ENCODE measurements around the gene EEFSEC. TPM values are rescaled to one million over a fixed set of nuclear protein-coding genes. Genes with fewer than 3 reads are reported as not detected.

EEFSEC gene
- total RNA-seq, 1 donor from 2014 or later, result 18.7 TPM

DNA sequence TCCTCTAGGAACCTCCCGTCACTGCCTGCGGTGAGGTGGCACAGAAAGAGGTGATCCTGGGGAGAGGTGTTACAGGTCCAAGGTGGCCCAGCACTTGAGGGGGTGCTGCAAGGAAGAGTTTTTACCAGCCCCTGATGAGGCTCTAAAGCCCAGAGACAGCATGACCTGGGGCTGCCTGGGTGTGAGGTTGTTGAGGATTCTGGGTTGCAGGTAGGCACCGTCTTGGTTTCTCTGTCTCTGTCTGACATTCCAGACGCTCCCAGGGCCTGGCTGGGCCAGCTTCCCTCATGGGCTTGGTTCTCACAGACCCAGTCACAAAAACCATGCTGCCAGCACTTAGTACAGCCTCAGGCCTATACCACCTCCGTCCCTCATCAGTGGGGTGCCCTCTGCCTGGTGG lies 282.3 kb downstream of the EEFSEC start:
- no peak for DNase-seq (ENCODE audit: low spot score)
- no peaks in the 10 kb centered on the region for H3K4me1 Mint-ChIP-seq (ENCODE audit: low read depth)
- no peak overlapping the region for H3K4me3 Mint-ChIP-seq
- H3K9me3 Mint-ChIP-seq, result no peaks in the 10 kb centered on the region
- peaks cover 4% of the 10 kb centered on the region for H3K36me3 Mint-ChIP-seq (ENCODE audit: low read depth)
- peaks cover 42% of the 10 kb centered on the region for H3K27me3 Mint-ChIP-seq (ENCODE audit: insufficient read depth)
- H3K27ac Mint-ChIP-seq, result no peak overlapping the region
- intact Hi-C loops (cut with micrococcal nuclease), result no loop called here

DNA sequence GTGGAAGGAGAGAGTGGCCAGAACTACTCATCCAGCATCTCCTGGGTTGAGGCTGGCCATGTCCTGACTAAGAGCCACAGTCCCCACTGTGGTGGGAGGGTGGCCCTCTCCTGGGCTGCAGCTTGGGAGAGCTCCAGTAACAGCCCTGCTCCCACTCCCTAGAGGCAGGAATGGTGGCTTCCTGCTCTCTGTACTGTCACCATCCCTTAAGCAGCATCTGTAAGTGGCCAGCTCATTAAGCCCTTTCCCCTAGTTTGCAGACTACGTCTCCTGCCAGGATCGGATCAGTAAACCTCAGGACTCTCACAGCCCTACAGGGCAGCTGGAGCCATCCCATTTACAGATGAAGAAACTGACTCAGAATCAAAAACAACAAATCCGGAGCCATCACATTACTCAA lies 282.9 kb downstream of the EEFSEC start:
- H3K9me3 Mint-ChIP-seq, result no peaks in the 10 kb centered on the region
- no peak for DNase-seq (ENCODE audit: low spot score)
- peaks cover 36% of the 10 kb centered on the region for H3K27me3 Mint-ChIP-seq (ENCODE audit: insufficient read depth)
- no peaks in the 10 kb centered on the region for H3K4me1 Mint-ChIP-seq (ENCODE audit: low read depth)
- intact Hi-C loops (cut with micrococcal nuclease), result no loop called here
- H3K36me3 Mint-ChIP-seq (ENCODE audit: low read depth), result peaks cover 4% of the 10 kb centered on the region
- no peak overlapping the region for H3K27ac Mint-ChIP-seq
- no peak overlapping the region for H3K4me3 Mint-ChIP-seq

DNA sequence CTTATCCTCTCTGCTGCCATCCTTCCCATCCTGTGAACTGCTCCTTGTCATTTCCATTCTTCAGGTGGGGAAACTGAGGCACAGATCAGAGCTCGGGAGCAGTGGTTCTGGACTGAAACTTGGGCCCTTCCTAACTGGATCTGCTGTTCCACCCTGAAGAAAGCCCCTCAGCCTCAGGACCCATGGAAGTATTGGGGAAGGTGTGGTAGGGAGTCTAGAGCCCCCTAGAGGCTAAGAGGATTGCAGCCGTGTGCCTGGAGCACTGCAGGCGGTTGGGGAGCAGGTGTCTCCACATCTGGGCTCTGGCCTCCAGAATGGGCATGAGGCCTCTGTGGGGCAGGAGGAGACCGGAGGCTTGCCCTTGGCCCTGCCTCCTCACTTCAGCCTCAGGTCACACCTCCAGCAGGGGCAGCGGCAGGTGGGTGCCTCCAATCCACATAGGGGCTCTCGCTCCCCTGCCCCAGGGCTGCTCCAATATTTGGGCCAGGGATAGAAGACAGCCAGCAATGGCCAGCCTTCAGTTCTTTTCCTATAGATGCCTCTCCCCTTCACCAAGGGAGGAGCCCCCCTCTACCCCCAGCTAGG lies 285.3 kb downstream of the EEFSEC start:
- Mint-ChIP-seq H3K36me3 (ENCODE audit: low read depth) (no peaks in the 10 kb centered on the region), H3K27ac (no peak overlapping the region), H3K9me3 (no peaks in the 10 kb centered on the region), H3K4me3 (no peak overlapping the region), H3K27me3 (ENCODE audit: insufficient read depth) (peaks cover 22% of the 10 kb centered on the region), H3K4me1 (ENCODE audit: low read depth) (no peaks in the 10 kb centered on the region)
- DNase-seq (ENCODE audit: low spot score), result no peak
- intact Hi-C loops (cut with micrococcal nuclease), result no loop called here

DNA sequence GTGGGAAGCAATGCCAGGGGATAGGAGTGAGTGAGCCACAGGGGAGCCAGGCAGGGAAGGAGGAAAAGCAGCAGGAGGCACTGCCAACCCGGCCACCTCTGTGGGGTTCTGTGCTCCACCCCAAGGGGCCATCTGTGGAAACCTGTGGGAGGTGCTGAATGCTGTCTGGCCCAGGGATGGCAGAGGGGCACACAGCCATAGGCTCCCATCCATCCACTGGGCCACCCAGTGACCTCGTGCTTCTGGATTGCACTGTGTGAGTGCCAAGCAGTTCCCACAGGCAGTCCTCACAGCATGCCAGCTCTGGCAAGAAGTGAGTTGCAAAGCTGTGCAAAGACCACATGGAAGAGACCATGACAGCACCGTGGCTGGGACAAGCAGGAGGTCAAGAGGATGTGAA lies 285.9 kb downstream of the EEFSEC start:
- Mint-ChIP-seq H3K27me3 (ENCODE audit: insufficient read depth) (peaks cover 17% of the 10 kb centered on the region), H3K4me3 (no peak overlapping the region), H3K9me3 (no peaks in the 10 kb centered on the region), H3K27ac (no peak overlapping the region), H3K36me3 (ENCODE audit: low read depth) (peaks cover 3% of the 10 kb centered on the region), H3K4me1 (ENCODE audit: low read depth) (peaks cover 6% of the 10 kb centered on the region)
- no peak for DNase-seq (ENCODE audit: low spot score)
- intact Hi-C loops (cut with micrococcal nuclease), result no loop called here

DNA sequence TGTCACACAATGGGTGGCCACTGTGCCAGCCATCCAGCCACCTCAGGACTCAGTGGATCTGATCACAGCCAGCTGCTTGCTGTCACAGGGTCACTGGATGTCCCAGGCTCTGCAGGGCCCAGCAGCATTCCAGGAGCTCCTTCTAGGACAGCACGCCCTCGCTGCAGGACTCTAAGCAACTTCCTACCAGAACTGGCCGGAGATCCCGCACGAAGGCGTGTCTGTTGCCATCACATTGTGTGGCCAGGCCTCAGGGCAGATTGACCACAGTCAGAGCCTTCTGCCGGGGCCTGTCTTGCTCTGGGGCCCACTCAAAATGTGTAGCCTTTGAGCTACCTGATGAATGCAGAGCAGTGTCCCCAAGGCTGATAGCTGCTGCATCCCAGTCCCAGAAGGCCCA lies 288.8 kb downstream of the EEFSEC start:
- no peak overlapping the region for H3K27ac Mint-ChIP-seq
- peaks cover 25% of the 10 kb centered on the region for H3K9me3 Mint-ChIP-seq
- intact Hi-C loops (cut with micrococcal nuclease), result no loop called here
- DNase-seq (ENCODE audit: low spot score), result no peak
- peaks cover 18% of the 10 kb centered on the region for H3K36me3 Mint-ChIP-seq (ENCODE audit: low read depth)
- peaks cover 11% of the 10 kb centered on the region for H3K27me3 Mint-ChIP-seq (ENCODE audit: insufficient read depth)
- H3K4me1 Mint-ChIP-seq (ENCODE audit: low read depth), result peaks cover 25% of the 10 kb centered on the region
- no peak overlapping the region for H3K4me3 Mint-ChIP-seq

DNA sequence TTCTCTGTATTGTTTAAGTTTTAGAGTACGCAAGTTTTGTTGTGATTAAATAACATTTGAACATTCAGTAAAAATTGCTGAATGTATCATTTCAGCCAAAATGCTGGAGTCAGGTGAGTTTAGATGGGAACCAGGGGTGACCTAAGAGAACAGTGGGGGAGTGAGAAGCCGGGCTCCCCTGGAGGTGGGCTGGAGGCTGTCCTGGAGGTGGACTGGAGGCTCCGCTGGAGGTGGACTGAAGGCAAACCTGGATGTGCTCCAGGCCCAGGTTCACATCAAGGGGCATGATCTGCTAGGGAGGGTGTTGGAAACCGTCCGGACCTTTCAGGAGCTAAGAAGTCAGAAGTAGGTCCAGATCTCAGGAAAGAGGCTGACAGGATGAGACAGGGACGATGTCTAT lies 289.7 kb downstream of the EEFSEC start:
- DNase-seq (ENCODE audit: low spot score), result no peak
- peaks cover 33% of the 10 kb centered on the region for H3K4me1 Mint-ChIP-seq (ENCODE audit: low read depth)

DNA sequence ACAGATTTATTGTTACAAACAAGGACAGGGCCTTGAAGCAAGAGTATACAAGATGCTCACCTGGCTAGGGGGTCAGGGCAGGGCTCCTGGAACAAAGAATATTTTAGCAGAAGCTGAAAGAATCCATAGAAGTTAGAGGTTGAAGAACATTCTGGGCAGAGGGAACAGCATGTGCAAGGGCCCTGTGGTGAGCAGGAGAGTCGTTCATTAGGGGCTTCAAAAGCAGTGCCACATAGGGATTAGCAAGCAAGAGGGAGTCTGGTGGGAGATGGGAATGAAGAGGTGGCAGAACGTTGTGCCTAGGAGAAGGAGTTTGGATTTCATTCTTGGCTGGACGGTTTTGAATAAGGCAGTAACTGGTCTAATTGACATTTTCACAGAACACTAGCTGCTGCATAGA lies 290.5 kb downstream of the EEFSEC start:
- peaks cover 4% of the 10 kb centered on the region for H3K27me3 Mint-ChIP-seq (ENCODE audit: insufficient read depth)
- H3K27ac Mint-ChIP-seq, result no peak overlapping the region
- H3K36me3 Mint-ChIP-seq (ENCODE audit: low read depth), result peaks cover 28% of the 10 kb centered on the region
- intact Hi-C loops (cut with micrococcal nuclease), result no loop called here
- H3K4me3 Mint-ChIP-seq, result no peak overlapping the region
- no peak for DNase-seq (ENCODE audit: low spot score)
- peaks cover 40% of the 10 kb centered on the region for H3K4me1 Mint-ChIP-seq (ENCODE audit: low read depth)
- H3K9me3 Mint-ChIP-seq, result peaks cover 35% of the 10 kb centered on the region

More for the DNA sequence above, 289.7 kb downstream of the EEFSEC start:
- Mint-ChIP-seq H3K27me3 (ENCODE audit: insufficient read depth) (peaks cover 4% of the 10 kb centered on the region), H3K36me3 (ENCODE audit: low read depth) (peaks cover 23% of the 10 kb centered on the region), H3K4me3 (no peak overlapping the region), H3K9me3 (peaks cover 30% of the 10 kb centered on the region), H3K27ac (no peak overlapping the region)
- intact Hi-C loops (cut with micrococcal nuclease), result no loop called here

DNA sequence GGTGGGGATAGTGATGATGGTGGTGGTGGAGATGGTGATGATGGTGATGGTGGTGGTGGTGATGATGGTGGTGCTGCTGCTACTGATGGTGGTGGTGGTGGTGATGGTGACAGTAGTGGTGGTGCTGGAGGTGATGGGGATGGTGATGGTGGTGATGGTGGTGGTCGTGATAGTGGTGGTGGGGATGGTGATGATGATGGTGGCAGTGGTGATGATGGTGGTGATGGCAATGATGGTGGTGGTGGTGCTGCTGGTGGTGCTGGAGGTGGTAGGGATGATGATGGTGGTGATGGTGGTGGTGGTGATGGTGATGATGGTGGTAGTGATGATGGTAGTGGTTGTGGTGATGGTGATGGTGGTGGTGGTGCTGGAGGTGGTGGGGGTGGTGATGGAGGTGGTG lies 292.1 kb downstream of the EEFSEC start:
- H3K4me1 Mint-ChIP-seq (ENCODE audit: low read depth), result peaks cover 52% of the 10 kb centered on the region
- DNase-seq (ENCODE audit: low spot score), result no peak
- H3K9me3 Mint-ChIP-seq, result peaks cover 47% of the 10 kb centered on the region
- H3K27me3 Mint-ChIP-seq (ENCODE audit: insufficient read depth), result peaks cover 4% of the 10 kb centered on the region
- intact Hi-C loops (cut with micrococcal nuclease), result loop anchor here (5.0 kb wide), 1 partner anchor 357 kb away; no protein-coding TSS in a partner anchor
- H3K27ac Mint-ChIP-seq, result peak overlapping the region; percentile 50
- H3K4me3 Mint-ChIP-seq, result no peak overlapping the region
- peaks cover 31% of the 10 kb centered on the region for H3K36me3 Mint-ChIP-seq (ENCODE audit: low read depth)

DNA sequence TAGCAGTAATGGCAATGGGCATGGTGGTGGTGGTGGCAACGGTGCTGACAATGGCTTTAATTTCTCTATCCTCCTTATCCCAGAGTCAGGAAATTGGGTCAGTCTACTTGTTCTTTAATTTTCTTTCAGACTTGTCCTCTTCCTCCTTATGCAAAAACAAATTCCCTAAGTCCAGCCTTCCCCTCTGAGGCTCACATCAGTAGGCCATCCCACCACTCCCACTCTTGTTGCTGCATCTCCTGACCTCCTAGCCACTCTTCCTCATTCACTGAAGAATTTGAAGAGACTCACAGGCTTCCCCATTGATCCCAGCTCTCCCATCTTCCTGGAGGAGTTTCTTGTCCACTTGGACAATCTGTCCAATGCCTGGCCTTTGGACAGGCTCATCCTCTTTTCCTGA lies 293.5 kb downstream of the EEFSEC start:
- Mint-ChIP-seq H3K27me3 (ENCODE audit: insufficient read depth) (peaks cover 2% of the 10 kb centered on the region), H3K4me1 (ENCODE audit: low read depth) (peaks cover 62% of the 10 kb centered on the region), H3K27ac (peak overlapping the region; percentile 96), H3K36me3 (ENCODE audit: low read depth) (peaks cover 33% of the 10 kb centered on the region), H3K4me3 (peak overlapping the region; percentile 66), H3K9me3 (peaks cover 56% of the 10 kb centered on the region)
- intact Hi-C loops (cut with micrococcal nuclease), result loop anchor here (1.0 to 5.0 kb wide), 4 partner anchors 20 to 355 kb away; no protein-coding TSS in a partner anchor
- no peak for DNase-seq (ENCODE audit: low spot score)

DNA sequence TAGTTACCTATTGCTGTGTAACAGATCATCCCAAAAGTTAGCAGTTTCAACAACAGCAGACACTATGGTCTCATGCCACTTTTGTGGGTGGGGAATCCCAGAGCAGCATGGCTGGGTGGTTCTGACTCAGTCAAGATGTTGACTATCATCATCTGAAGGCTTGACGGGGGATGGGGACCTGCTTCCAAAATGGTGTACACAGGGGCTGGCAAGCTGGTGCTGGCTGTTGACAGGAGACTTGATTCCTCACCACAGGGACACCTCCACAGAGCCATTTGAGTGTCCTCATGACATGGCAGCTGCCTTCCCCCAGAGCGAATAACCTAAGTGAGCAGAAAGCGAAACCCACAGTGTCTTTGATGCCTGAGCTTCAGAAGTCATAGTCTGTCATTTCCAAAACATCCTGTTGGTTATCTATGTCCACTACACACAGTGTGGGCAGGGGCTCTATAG lies 294.3 kb downstream of the EEFSEC start:
- peak overlapping the region; percentile 96 for H3K27ac Mint-ChIP-seq
- peaks cover 64% of the 10 kb centered on the region for H3K4me1 Mint-ChIP-seq (ENCODE audit: low read depth)
- peaks cover 33% of the 10 kb centered on the region for H3K36me3 Mint-ChIP-seq (ENCODE audit: low read depth)
- intact Hi-C loops (cut with micrococcal nuclease), result loop anchor here (1.0 to 5.0 kb wide), 4 partner anchors 20 to 355 kb away; no protein-coding TSS in a partner anchor
- DNase-seq (ENCODE audit: low spot score), result peak; percentile 72
- H3K4me3 Mint-ChIP-seq, result peak overlapping the region; percentile 66
- H3K9me3 Mint-ChIP-seq, result peaks cover 56% of the 10 kb centered on the region
- H3K27me3 Mint-ChIP-seq (ENCODE audit: insufficient read depth), result peaks cover 2% of the 10 kb centered on the region

DNA sequence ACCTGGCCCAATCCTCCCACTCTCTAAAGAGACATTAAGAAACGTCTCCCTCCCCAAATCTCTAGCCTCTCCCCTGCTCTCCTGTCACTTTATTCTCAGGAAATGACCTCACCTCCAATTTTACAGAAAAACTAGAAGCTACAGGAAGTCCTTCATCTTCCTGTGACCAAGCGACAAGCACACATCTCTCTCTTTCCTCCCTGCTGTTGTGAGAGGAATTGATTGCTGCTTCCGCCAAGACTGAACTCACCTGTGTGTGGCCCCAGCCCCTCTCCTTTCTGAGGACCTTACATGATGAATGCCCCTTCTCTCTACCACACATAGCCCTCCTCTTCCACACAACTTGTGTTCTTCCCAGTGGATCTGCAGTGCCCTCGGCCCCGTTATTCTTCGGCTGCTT lies 295.2 kb downstream of the EEFSEC start:
- H3K27ac Mint-ChIP-seq, result peak overlapping the region; percentile 92
- peaks cover 56% of the 10 kb centered on the region for H3K9me3 Mint-ChIP-seq
- peaks cover 2% of the 10 kb centered on the region for H3K27me3 Mint-ChIP-seq (ENCODE audit: insufficient read depth)
- intact Hi-C loops (cut with micrococcal nuclease), result loop anchor here (5.0 kb wide), 1 partner anchor 354 kb away; no protein-coding TSS in a partner anchor
- H3K4me3 Mint-ChIP-seq, result peak overlapping the region; percentile 30
- peaks cover 33% of the 10 kb centered on the region for H3K36me3 Mint-ChIP-seq (ENCODE audit: low read depth)
- peaks cover 64% of the 10 kb centered on the region for H3K4me1 Mint-ChIP-seq (ENCODE audit: low read depth)
- peak; percentile 27 for DNase-seq (ENCODE audit: low spot score)

DNA sequence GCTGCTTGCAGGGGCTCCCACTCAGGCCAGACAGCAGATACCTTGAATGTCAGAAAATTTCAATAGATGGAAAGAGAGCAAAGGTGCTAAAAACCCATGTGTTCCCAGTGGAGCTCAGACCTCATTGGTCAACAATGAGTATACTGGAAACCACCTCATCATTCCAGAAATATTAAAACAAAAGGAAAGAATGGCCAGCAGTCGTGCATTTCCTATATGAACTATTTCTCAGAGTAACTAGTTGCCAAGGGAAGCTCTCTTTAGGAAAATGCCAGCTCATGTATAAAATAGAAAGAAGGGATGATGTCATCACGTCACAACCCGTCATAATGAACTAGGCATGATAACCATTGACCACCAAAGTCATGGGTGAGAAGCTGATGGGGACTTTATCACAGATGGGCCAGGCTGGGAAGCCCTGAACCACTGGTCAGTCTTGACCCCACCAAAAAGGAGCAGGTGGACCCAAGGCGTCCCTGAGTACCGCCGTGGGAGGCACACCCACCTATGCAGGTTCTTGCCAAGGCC lies 295.9 kb downstream of the EEFSEC start:
- H3K27me3 Mint-ChIP-seq (ENCODE audit: insufficient read depth), result peaks cover 2% of the 10 kb centered on the region
- peak overlapping the region; percentile 92 for H3K27ac Mint-ChIP-seq
- H3K4me3 Mint-ChIP-seq, result peak overlapping the region; percentile 30
- intact Hi-C loops (cut with micrococcal nuclease), result loop anchor here (5.0 kb wide), 1 partner anchor 353 kb away; no protein-coding TSS in a partner anchor
- peaks cover 30% of the 10 kb centered on the region for H3K36me3 Mint-ChIP-seq (ENCODE audit: low read depth)
- no peak for DNase-seq (ENCODE audit: low spot score)
- peaks cover 56% of the 10 kb centered on the region for H3K9me3 Mint-ChIP-seq
- peaks cover 59% of the 10 kb centered on the region for H3K4me1 Mint-ChIP-seq (ENCODE audit: low read depth)

DNA sequence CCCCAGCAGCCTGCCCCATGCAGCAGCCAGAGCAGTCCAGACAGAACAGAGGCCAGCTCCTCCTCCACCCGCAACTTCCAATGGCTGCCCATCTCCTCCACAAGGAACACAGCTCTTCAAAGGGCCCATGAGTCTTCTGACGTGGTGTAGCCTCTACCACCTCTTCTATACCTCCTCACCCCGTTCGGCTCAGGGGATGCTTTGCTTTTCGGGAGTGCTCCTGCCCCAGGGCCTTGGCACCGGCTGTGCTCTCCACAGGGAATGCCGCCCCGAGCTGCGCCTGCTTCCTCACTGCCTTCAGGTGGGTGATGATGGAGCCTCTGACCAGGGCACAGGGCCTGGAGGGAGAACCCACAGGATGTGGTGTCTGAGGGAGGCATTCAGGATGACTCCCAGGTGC lies 298.8 kb downstream of the EEFSEC start:
- H3K27me3 Mint-ChIP-seq (ENCODE audit: insufficient read depth), result peaks cover 21% of the 10 kb centered on the region
- DNase-seq (ENCODE audit: low spot score), result no peak
- intact Hi-C loops (cut with micrococcal nuclease), result no loop called here
- peaks cover 14% of the 10 kb centered on the region for H3K36me3 Mint-ChIP-seq (ENCODE audit: low read depth)
- peaks cover 30% of the 10 kb centered on the region for H3K9me3 Mint-ChIP-seq
- H3K4me1 Mint-ChIP-seq (ENCODE audit: low read depth), result peaks cover 39% of the 10 kb centered on the region
- H3K27ac Mint-ChIP-seq, result no peak overlapping the region
- no peak overlapping the region for H3K4me3 Mint-ChIP-seq

Data from activated T-helper 1 cell treated with anti-CD3 and anti-CD28 coated beads, Interleukin-12 subunit alpha, Interleukin-12 subunit beta, Interleukin-2, Interleukin-4 antibody, amounts not matched to agents 30 ng/mL and 10 ng/mL and 1 ng/mL, durations not matched to agents 14 hours and 24 hours and 36 hours (primary cell).